Rectal smooth muscle tissue (tissue), 1 donor: ENCODE results near the gene TTC39B.

Source experiments
- H3K27ac ChIP-seq: one replicate; pipeline ENCODE4 v1.7.0; 2013; ENCODE audit warnings: low read depth, low read length, inconsistent platforms
- H3K27me3 ChIP-seq: one replicate; pipeline ENCODE4 v1.7.0; 2013; ENCODE audit warnings: low read length; ENCODE audit not compliant: control insufficient read depth, insufficient read depth
- H3K36me3 ChIP-seq: one replicate; pipeline ENCODE4 v1.7.0; 2013; ENCODE audit warnings: low read length; ENCODE audit not compliant: control insufficient read depth, insufficient read depth
- H3K4me1 ChIP-seq: one replicate; pipeline ENCODE4 v1.7.0; 2013; ENCODE audit warnings: low read length; ENCODE audit not compliant: control insufficient read depth, insufficient read depth
- H3K4me3 ChIP-seq: one replicate; pipeline ENCODE4 v1.7.0; 2013; ENCODE audit warnings: low read length
- H3K9ac ChIP-seq: one replicate; pipeline ENCODE4 v1.7.0; 2013; ENCODE audit warnings: low read length

TTC39B gene

GRCh38 chr9:15276328-15276938 is 30.6 kb downstream of the TTC39B start:
- Histone ChIP-seq H3K27me3 (no peaks in the 10 kb centered on the region), H3K27ac (no peak overlapping the region), H3K4me1 (peaks cover 5% of the 10 kb centered on the region), H3K4me3 (no peak overlapping the region), H3K9ac (no peak overlapping the region), H3K36me3 (no peaks in the 10 kb centered on the region)

GRCh38 chr9:15274425-15274824 is 32.6 kb downstream of the TTC39B start:
- no peak overlapping the region for H3K9ac ChIP-seq
- H3K4me3 ChIP-seq: no peak overlapping the region
- no peaks in the 10 kb centered on the region for H3K36me3 ChIP-seq
- peaks cover 3% of the 10 kb centered on the region for H3K4me1 ChIP-seq
- no peak overlapping the region for H3K27ac ChIP-seq
- H3K27me3 ChIP-seq: no peaks in the 10 kb centered on the region

- no peak overlapping the region for H3K9ac ChIP-seq
- no peaks in the 10 kb centered on the region for H3K4me1 ChIP-seq
- no peaks in the 10 kb centered on the region for H3K27me3 ChIP-seq
- no peaks in the 10 kb centered on the region for H3K36me3 ChIP-seq
- no peak overlapping the region for H3K27ac ChIP-seq
- H3K4me3 ChIP-seq: no peak overlapping the region
Measured at GRCh38 chr9:15272377-15272928, 34.6 kb downstream of the TTC39B start.

GRCh38 chr9:15271403-15271802 is 35.6 kb downstream of the TTC39B start:
- Histone ChIP-seq H3K4me1 (no peaks in the 10 kb centered on the region), H3K4me3 (no peak overlapping the region), H3K27me3 (no peaks in the 10 kb centered on the region), H3K9ac (no peak overlapping the region), H3K36me3 (no peaks in the 10 kb centered on the region), H3K27ac (no peak overlapping the region)

DNA sequence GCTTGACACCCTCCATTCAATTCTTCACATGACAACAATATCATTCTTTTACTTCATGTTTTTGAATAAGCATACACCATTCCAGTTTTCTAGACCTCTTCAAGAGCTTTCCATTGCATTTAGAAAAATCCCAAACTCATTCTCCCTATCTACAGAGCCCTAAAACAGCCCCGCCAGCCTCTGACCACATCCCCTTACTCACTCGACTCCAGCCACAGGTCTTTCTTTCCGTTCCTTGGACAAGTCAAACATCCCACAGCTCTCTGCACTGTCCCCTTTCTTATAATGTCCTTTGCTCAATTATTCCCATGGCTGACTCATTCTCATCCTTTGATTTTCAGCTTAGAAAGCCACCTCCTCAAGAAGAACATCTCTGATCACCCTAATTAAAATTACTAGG is 38.2 kb downstream of the TTC39B start:
- H3K27ac ChIP-seq: no peak overlapping the region
- H3K27me3 ChIP-seq: no peaks in the 10 kb centered on the region
- H3K36me3 ChIP-seq: peaks cover 2% of the 10 kb centered on the region
- H3K9ac ChIP-seq: no peak overlapping the region
- H3K4me1 ChIP-seq: no peaks in the 10 kb centered on the region
- no peak overlapping the region for H3K4me3 ChIP-seq

DNA sequence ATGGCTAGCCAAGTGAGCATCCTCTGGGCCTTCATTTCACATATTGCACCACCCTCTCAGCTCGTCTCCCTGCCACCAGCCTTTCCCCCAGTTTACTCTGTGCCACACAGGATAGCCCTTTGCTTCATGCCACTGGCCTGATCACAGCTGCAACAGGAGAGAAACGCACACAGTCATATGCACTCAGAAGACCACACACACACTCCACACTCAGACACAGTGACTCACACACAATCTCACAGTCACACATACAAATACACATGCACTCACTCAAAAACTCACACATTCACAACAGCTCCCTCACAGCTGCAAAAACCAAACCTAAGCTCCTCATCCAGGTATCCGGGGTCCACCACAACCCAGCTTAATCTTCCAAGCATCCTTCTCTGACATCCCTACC is 38.7 kb downstream of the TTC39B start:
- H3K4me3 ChIP-seq: no peak overlapping the region
- H3K36me3 ChIP-seq: peaks cover 2% of the 10 kb centered on the region

GRCh38 chr9:15264918-15265317 is 42.1 kb downstream of the TTC39B start:
- Histone ChIP-seq H3K27ac (no peak overlapping the region), H3K4me1 (no peaks in the 10 kb centered on the region), H3K4me3 (no peak overlapping the region), H3K36me3 (peaks cover 2% of the 10 kb centered on the region), H3K9ac (no peak overlapping the region), H3K27me3 (no peaks in the 10 kb centered on the region)

More for the DNA sequence above, 38.7 kb downstream of the TTC39B start:
- Histone ChIP-seq H3K9ac (no peak overlapping the region), H3K27ac (no peak overlapping the region), H3K4me1 (no peaks in the 10 kb centered on the region), H3K27me3 (no peaks in the 10 kb centered on the region)

- Histone ChIP-seq H3K9ac (no peak overlapping the region), H3K27me3 (no peaks in the 10 kb centered on the region), H3K4me3 (no peak overlapping the region), H3K36me3 (peaks cover 2% of the 10 kb centered on the region), H3K4me1 (no peaks in the 10 kb centered on the region), H3K27ac (no peak overlapping the region)
Measured at GRCh38 chr9:15262581-15262980, 44.4 kb downstream of the TTC39B start.

DNA sequence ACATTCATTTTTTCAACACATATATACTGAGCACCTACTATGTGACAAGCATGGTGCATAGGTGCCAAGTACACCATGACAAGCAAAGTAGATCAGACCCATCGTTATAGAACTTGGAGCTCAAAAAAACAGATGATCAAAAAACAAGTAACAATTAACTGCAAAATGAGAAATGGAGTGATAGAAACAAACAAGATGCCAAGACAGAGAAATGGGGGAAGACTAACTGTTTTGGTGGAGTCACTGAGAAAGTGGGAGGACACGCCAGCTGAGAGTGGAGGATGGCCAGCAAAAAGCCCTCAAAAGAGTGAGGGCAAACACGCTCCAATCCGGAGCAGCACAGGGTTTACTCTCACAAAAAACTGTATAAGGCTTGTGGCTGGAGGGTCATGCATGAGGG is 50.6 kb downstream of the TTC39B start:
- Histone ChIP-seq H3K27ac (no peak overlapping the region), H3K27me3 (no peaks in the 10 kb centered on the region), H3K4me1 (no peaks in the 10 kb centered on the region), H3K36me3 (no peaks in the 10 kb centered on the region), H3K9ac (no peak overlapping the region), H3K4me3 (no peak overlapping the region)

GRCh38 chr9:15253786-15254185 is 53.2 kb downstream of the TTC39B start:
- Histone ChIP-seq H3K36me3 (no peaks in the 10 kb centered on the region), H3K4me3 (no peak overlapping the region), H3K4me1 (no peaks in the 10 kb centered on the region), H3K27ac (no peak overlapping the region), H3K9ac (no peak overlapping the region), H3K27me3 (no peaks in the 10 kb centered on the region)

DNA sequence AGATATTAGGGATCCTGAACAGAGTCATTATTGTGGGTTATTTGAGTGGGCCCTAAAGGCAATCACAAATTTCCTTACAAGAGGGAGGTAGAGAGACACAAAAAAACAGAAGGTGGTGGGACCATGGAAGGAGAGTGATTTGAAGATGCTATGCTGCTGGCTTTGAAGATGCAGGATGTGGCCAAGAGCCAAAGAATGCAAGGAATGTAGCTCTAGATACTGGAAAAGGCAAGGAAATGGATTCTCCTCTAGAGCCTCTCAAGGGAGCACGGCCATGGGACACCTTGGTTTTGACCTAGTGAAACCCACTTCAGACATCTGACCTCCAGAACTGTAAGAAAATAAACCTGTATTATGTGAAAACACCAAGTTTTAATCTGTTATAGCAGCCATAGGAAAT is 53.8 kb downstream of the TTC39B start:
- no peaks in the 10 kb centered on the region for H3K27me3 ChIP-seq
- H3K9ac ChIP-seq: no peak overlapping the region
- no peak overlapping the region for H3K4me3 ChIP-seq
- H3K4me1 ChIP-seq: no peaks in the 10 kb centered on the region
- no peaks in the 10 kb centered on the region for H3K36me3 ChIP-seq
- no peak overlapping the region for H3K27ac ChIP-seq

DNA sequence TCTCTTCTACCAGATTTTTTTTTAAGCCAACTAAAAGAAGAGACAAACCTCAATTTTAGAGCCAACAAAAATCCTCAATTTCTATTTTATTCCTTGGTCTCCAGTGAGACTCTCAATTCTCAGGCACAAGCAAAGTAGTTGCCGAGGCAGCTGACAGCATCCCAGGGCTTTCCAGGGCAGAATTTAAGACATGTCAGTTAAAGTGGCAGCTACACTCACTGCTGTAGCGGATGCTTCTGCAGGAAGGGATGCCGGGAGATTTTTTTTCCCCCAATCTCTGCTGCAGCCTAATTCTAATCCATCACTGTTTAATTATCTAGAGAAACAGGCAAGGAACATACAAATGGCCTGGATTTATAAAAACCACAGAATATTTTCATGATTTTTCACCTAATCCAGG is 57.0 kb downstream of the TTC39B start:
- no peaks in the 10 kb centered on the region for H3K36me3 ChIP-seq
- no peak overlapping the region for H3K27ac ChIP-seq
- no peak overlapping the region for H3K9ac ChIP-seq
- peaks cover 2% of the 10 kb centered on the region for H3K4me1 ChIP-seq
- H3K4me3 ChIP-seq: no peak overlapping the region
- no peaks in the 10 kb centered on the region for H3K27me3 ChIP-seq

DNA sequence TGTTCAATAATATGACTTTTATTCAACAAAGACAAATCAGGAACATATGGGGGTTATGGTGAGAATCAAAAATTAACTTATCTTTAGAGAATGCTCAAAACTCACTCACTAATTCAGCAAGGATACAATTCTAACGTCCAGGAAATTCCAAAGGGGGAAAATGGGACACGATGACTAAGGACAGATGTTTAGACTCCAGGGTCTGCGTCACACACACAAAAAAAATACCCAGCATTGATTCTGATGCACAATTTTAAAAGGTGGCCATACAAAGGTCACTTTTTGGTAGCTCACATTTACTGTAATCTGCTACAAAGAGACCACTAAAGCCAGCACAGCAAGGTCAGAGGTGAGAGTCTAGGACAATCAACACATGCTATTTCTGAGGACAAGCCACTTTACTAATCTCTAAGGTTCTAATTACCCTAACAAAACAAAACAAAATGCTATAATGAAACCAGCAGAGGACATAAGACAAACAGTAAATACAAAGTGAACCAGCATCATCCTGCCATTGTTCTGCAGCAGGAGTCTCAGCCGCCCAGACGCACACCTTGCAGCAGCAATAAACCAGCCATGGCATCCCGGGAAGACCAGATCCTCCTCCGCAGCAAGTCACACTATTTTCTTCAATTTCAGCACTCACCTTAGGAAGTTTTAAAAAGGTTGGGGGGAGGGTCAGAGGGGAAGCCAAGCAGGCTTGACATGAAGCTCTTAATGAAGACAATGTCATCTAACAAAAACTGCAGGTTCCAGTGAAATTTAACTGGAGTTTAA is 57.8 kb downstream of the TTC39B start:
- Histone ChIP-seq H3K27me3 (no peaks in the 10 kb centered on the region), H3K9ac (no peak overlapping the region), H3K4me3 (no peak overlapping the region), H3K27ac (peak overlapping the region; percentile 28), H3K4me1 (peaks cover 2% of the 10 kb centered on the region), H3K36me3 (no peaks in the 10 kb centered on the region)
